Measurements from ENCODE around the gene PTPRT. TPM values are rescaled to one million over a fixed set of nuclear protein-coding genes. Genes with fewer than 3 reads are reported as not detected.

Gene PTPRT
- total RNA-seq, 2 donors from 2014 or later, result 0.26 to 0.27 TPM

DNA sequence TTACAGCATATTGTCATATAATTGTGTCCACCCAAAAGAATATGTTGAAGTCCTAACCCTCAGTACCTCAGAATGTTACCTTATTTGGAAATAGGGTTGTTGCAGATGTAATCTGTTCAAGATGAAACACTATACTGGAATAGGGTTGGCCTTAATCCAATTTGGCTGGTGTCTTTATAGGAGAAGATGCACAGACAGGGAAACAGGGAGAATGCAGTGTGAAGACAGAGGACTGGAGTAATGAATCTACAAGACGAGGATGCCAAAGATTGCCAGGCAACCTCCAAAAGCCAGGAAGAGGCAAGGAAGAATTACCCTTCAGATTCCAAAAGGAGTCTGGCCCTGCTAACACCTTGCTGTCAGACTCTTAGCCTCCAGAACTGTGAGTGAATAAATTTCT lies 482.9 kb downstream of the PTPRT start:
- intact Hi-C loops (cut with DNase I), result no loop called here
- DNase-seq (no peak), ATAC-seq (no peak)

DNA sequence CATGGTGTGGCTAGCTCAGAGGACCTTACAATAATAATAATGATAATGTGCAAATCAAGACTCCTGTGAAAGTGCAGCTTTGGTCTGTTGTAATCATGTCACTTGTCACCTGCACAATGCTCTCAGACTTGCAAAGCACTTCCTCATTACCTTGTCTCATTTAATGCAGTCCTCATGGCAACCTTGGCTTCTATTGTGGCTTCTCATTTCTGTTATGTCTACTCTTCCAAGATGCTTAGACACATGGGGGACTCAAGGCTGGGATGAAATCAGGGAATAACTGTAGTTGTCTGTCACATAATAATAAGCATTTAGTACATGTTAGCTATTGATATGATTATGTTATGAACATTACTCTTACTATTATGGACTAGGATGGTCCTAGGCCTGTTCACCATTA lies 484.2 kb downstream of the PTPRT start:
- intact Hi-C loops (cut with DNase I), result no loop called here
- no peak for ATAC-seq

DNA sequence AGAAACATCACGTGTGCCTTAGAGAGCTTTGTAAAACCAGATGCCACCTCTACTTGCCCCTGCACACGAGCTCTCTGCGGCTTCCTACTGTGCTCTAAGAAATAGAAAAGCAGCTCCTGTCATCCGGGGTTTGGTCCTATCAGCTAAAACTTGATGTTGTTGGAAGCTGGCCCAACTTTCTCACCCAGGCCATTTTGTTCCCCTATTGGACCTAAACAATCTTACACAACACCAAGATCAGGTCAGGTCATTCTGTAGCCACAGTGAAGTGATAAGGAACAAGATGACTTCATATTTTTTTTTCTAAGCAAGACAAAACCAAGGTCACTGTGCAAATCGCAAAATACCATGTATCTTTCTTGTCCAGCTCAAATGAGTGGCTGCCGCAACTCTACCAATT lies 486.0 kb downstream of the PTPRT start:
- ATAC-seq, result no peak
- intact Hi-C loops (cut with DNase I), result no loop called here
- no peak for DNase-seq

More for the DNA sequence above, 484.2 kb downstream of the PTPRT start:
- no peak for DNase-seq

DNA sequence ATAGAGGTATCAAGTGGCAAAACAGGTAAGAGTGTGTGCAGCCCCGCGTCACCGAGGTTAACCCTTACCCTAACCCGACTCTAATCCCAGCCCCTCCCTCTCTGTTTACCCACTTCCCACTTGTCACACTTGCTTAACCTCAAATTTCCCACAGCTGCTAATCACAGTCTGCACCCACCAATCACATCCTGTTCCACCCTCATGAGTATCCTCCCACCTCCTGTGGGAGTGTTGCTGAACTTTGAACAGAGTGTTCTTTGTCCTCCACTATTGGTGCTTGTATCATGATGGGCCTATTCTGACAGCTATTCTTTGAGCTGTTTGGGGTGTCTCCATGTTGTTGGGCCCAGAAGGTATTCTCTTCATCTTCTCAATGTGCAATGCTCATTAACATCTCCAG lies 487.8 kb downstream of the PTPRT start:
- intact Hi-C loops (cut with DNase I), result no loop called here
- ATAC-seq (no peak), DNase-seq (no peak)

DNA sequence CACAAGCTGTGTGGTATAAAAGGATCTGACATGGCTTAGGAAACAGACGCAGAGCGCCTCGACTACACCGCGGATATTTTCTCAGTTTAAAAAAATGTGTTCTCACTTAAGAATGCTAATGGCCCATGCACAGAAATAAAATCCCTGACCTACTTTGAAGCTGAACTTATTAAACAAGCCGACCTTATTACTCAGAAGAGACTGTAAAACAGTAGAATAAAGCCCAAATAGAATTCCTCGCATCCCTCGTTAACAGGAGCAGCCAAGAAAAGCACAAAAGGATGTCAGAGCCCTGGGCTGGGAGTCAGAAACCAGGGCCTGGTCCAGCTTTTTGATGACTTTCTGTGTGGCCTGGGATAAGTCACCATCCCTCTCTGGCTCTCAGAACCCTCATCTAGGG lies 489.3 kb downstream of the PTPRT start:
- intact Hi-C loops (cut with DNase I), result no loop called here
- ATAC-seq, result peak in 1 of 2 donors; percentile 80
- DNase-seq, result no peak

DNA sequence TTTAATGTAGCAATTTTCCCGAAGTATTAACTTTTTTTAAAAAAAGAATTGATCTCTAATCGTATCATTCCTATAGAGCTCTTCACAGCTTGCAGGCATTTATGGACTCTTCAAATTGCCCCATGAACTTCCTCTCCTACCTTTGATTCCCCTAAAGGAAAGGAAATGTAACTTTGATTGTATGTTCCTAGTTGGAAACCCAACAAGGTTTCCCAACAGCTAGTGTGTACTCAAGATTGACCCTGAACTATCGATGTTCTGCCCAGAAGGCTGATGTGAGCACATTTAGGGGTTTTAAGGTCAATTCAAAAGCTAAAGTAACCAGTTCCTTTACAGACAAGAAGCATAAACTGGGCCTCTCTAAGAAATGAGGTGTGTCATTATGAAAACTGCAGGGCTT lies 491.7 kb downstream of the PTPRT start:
- DNase-seq (no peak), ATAC-seq (no peak)
- intact Hi-C loops (cut with DNase I), result no loop called here

DNA sequence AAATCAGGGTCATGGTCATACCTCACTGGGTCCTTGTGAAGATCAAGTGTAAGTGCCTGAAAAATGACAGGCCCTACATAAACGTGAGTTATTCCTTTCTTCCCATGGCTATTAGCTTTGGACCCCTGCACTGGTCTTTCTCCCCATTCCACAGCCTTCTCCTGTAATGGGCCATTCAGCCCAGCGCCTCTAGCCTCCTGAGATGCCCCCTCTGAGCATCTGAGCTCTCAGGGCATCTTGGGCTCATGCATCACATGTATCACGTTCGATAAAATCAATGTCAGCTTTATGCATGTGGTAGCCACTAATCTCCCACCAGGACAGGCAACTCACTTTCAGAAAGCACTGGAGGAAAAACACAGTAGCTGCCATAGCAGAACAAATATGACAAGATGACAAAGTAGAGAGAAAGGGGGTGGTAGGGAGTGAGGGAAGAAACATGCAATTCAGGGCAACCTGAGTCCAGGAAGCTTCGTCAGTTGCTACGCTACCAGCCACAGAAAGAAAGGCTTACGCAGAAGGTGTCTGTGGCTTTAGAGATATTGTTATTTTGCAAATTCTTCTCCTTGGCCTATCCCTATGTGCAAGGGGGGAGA lies 498.8 kb downstream of the PTPRT start:
- ATAC-seq (no peak), DNase-seq (no peak)
- intact Hi-C loops (cut with DNase I), result no loop called here

DNA sequence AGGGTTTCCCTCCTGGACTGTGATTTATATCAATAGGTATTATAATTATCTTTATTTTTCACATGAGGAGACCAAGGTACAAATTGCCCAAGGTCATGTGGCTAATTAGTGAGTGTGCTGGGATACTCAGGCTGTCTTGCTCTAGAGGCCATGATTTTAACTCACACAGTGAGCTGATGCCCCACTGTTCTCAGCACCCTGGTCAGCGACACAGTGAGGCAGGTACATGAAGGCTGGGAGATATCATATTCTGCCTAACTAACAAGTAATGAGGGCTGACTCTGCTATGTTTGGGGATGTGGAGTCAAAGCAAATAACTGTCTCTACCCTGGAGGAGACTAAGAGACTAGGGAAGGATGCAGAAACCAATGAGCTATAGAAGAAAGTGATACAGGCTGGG lies 501.1 kb downstream of the PTPRT start:
- intact Hi-C loops (cut with DNase I), result no loop called here
- no peak for DNase-seq
- ATAC-seq, result no peak

DNA sequence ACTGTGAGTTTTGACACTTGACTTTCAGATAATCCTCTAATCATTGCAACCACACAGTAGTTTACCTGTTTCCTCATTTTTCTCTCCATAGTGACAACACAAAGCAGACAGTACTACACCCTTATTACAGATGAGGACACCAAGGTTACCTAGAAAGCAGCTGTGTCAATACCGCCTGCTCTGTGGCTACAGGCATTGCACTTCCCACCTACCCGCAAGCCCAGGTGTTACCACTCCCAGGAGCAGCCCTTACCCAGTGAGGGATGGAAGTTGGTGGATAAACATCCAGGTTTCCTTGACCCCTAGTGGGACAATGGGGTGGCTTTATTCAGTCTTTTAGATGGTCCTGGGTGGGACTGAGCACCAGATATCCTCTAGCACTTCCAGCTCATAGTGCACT lies 503.6 kb downstream of the PTPRT start:
- ATAC-seq, result no peak
- no peak for DNase-seq
- intact Hi-C loops (cut with DNase I), result no loop called here

DNA sequence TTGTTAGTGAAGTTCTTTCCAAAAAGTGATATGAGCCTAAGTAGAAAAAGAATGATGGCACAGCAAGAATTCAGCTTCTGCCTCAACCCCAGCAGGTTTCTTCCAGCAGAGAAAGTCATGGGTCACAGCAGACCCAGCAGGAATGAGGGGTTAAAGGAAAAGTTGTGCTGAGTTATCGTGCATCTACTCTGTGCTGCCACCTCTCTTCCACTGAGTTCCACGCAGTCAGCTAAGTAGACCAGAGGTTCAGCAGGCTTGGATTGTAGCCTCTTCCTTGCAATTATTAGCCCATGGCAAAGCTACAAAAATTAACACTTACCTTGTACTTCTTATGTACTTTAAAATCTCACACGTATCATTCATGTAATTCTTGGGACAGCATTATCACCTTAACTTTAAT lies 510.8 kb downstream of the PTPRT start:
- no peak for ATAC-seq
- intact Hi-C loops (cut with DNase I), result no loop called here
- no peak for DNase-seq

DNA sequence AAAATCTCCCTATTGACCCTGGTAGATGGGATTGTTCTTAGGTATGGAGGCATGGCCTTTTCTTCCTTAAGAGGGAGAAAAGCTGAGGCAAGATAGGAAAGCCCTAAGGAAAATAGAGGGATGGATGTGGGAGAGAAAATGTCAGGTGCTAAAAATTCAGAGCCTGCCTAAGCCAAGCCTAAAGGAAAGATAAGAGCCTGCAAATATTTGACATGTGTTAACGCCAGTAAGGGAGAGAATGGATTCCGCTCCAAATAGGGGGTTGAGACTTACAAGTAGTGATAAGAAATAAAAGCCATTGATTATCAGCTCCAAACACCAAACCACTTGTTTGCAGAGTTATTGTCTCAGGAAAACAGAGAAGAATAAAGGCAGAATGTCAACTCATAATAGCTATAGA lies 533.6 kb downstream of the PTPRT start:
- DNase-seq, result no peak
- intact Hi-C loops (cut with DNase I), result no loop called here
- no peak for ATAC-seq

DNA sequence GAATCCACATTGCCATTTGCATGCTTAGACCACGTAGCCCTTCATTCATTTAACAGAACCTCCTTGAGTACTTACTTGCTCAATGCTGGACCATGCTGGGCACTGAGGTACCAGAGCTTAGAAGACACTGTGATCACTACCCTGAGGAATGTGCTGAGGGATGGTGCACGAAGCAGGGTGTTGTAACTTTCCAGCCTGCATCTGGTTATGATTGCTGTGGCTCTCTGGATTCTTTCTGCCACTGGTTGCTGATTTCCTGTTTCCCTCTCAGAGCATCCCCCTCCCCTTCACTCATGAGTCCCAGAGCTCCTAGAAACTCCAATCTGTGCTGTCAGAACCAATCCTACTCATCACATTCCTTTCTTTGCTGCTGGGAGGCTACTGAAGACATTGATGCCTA lies 537.4 kb downstream of the PTPRT start:
- intact Hi-C loops (cut with DNase I), result no loop called here
- ATAC-seq, result peak in 1 of 2 donors; percentile 44
- no peak for DNase-seq

DNA sequence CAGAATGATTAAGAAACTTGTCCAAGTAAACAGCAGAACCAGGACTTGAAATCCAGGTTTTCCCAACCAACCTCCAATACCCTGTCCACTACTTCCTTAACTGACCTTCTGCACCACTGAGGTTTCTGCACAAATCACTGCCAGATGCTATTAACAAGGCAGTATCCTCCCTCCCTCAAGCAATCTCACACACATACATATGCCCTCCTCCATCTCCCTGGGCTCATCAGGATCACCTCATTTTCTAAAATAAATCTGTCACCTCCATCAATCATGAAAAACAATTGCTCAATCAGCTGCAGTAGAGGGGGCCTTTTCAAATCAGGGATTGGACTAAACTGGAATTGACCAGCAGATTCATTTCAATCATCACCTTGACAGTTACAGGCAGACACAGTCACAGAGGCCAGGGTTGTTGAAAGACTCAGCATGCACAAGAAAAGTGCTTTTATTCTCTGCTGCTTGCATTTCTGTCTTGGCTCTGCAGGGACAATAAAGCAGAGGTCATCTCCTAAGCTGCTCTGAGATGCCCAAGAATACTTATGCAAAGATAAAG lies 539.4 kb downstream of the PTPRT start:
- intact Hi-C loops (cut with DNase I), result no loop called here
- ATAC-seq, result no peak
- no peak for DNase-seq

DNA sequence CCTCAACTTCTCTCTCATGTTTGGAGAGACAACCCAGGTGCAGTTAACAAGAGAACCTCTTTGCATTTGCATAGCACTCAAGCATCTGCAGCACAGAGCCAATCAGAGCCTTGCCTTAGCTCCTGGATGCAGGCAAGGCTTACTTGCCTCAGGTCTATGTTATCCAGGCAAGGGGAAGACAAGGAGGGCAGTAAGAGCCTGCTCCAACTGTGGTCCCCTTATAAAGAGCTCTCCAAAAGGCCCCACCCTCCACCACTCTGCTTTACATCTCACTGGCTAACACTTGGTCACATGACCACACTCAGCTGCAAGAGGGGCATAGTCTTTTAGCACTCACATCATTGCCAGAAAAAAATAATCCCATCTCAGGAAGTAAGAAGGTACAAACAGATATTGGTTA lies 540.0 kb downstream of the PTPRT start:
- intact Hi-C loops (cut with DNase I), result no loop called here
- ATAC-seq, result no peak

DNA sequence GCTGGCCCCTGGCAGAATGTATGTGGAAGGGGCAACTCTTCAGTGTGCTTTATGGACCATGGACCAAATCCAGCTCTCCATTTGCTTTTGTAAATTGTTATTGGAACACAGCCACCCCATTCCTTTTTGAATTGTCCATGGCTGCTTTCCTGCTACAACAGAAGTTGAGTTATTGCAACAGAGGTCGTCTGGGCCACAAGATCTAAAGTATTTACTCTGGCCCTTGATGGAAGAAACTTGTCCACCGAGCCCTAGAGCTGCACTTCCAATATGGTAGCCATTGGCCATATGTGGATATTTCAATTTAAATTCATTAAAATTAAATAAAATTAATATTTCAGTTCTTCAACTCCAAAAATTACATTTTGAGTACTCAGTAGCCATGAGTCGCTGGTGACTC lies 543.5 kb downstream of the PTPRT start:
- intact Hi-C loops (cut with DNase I), result no loop called here
- DNase-seq (no peak), ATAC-seq (no peak)

More for the DNA sequence above, 540.0 kb downstream of the PTPRT start:
- no peak for DNase-seq

DNA sequence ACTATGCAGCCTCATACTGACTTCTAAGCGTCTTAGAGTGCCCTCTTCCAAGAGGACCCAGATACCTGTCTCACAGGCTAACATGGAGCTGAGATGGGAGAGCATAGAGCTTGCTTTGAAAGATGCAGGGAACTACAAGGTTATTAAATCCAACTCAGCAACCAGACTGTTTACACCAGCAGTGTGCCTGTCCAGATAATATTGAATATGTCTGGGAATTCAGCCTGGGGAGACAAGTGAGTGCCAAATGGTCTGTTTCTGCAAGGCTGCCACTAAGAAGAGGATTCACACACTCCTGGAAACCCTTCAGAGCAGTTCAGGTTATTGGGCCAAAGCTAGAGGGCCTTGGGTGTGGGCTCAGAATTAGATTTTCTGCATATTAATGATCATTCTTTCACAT lies 547.8 kb downstream of the PTPRT start:
- DNase-seq (no peak), ATAC-seq (peak in 1 of 2 donors; percentile 26)
- intact Hi-C loops (cut with DNase I), result no loop called here

DNA sequence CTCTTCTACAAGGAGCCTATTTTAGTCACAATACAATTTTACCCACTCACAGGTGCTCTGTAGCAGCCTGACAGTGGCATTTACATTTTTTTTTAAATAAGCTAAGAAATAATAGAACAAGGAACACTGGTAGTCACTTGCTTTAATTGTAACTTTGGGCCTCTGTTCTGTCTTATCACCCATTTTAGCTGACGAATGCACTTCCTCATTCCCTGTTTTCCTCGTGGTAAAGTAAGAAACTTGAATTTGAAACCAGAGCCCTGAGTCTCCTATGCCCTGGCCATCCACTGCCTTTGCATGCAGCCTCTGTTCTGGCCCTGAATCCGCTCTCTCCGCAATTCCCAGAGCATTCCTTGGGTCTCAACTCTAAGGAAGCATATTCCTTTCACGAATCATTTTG lies 550.6 kb downstream of the PTPRT start:
- ATAC-seq, result no peak
- intact Hi-C loops (cut with DNase I), result no loop called here

DNA sequence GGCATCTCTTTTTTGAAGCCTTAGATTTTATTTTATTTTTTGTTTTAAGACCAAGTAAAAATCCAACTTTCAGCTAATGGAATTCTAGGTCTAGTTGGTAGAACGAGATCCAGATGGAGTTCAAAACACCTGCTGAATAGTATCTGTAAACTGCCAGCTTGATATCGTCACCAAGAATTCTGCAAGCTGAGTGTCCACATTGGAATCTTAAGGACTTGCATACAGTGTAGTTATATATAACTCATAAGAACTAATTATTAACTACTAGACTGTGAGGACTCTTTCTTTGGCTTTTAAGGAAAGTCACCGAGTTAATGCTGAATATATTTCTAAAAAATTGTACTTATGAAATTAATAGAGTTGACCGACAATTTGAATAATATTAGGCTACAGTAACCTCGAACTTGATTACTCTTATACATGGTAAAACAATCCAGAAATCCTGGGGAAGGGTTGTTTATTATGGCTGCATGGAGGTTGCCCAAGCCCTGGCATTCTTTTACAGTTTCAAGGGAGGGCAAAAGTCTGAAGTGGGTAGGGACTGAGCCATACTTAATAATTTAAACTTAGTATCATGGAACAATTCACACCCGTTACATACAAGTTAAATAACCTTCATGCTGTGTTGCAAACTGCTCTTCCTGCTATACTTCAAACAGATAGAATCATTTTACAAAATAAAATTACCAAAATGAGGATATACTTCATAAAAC lies 553.9 kb downstream of the PTPRT start:
- intact Hi-C loops (cut with DNase I), result no loop called here
- ATAC-seq (no peak), DNase-seq (no peak)

More for the DNA sequence above, 550.6 kb downstream of the PTPRT start:
- no peak for DNase-seq

DNA sequence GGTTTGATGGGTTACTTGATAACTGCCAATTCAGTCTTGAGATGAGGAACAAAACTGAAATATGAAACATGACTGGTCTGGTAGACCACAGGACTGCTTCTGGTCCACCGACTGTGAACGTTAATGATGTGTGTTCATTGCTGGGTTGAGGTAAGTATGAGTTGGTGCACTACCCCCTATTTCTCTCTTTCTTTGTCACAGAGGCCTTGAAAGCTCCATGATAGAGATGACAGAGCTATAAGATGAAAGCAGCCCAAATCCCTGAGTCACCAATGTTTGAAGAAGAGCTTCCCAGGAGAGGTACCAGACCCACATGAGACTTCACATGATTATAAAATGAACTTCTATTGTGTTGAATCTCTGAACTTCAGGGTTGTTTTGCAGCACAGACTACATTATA lies 555.5 kb downstream of the PTPRT start:
- intact Hi-C loops (cut with DNase I), result no loop called here
- no peak for DNase-seq
- no peak for ATAC-seq

DNA sequence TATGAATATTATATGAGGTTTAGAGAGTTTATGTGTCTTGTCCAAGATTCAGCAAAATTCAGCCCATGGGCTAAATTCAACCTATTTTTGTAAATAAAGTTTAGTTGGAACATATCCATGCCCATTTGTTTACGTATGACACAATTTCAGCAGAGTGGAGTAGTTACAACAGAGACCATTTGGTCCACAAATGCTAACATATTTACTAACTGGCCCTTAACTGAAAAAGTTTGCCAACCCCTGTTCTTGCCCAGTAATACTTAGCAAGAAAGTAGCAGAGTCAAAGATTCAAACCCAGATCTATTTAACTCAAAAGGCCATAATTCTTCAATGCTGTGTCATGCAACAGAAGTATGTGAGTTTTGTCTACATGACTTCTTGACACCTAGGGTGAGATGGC lies 561.0 kb downstream of the PTPRT start:
- DNase-seq, result no peak
- no peak for ATAC-seq
- intact Hi-C loops (cut with DNase I), result no loop called here

DNA sequence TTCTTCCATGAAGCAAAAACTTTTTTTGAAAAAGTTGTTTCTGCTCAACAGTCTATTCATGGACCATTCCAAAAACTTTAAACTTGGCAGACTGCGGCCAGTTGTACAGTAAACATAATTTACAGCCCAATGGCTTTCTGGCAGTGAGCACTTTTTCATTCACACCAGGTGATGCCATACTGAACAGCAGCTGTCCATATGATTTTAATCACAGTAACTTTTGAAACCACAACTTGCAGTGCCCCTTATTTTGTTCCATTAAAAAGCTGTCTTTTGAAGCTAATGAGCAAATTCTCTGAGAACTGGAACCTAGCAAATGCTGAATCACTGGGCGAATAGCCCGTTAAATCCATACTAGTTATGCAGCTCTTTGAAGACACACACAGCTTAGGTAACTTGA lies 576.6 kb downstream of the PTPRT start:
- DNase-seq (no peak), ATAC-seq (no peak)
- intact Hi-C loops (cut with DNase I), result no loop called here

All from left cardiac atrium (tissue), 4 donors.